ENCODE results near the gene HOATZ.

- TF ChIP-seq ZNF572 (CRISPR knock-in tag; IDR thresholded peaks at IDR 0.05) (no peak), RELA (CRISPR knock-in tag; IDR thresholded peaks at IDR 0.05) (no peak), CTCF (CRISPR knock-in tag; IDR thresholded peaks at IDR 0.05) (no peak), POLR2A (IDR thresholded peaks at IDR 0.05; ENCODE audit: insufficient read depth in 1 of 2, low read depth in 2 of 2, low read length in 2 of 2) (no peak), DR1 (CRISPR knock-in tag; IDR thresholded peaks at IDR 0.05) (no peak), RAD21 (CRISPR knock-in tag; IDR thresholded peaks at IDR 0.05) (no peak), ZNF280B (CRISPR knock-in tag; IDR thresholded peaks at IDR 0.05; ENCODE audit: borderline replicate concordance) (no peak), RFX5 (IDR thresholded peaks at IDR 0.05; ENCODE audit: low read depth, low read length) (no peak), SMC3 (IDR thresholded peaks at IDR 0.05; ENCODE audit: low read length) (no peak), HMG20A (CRISPR knock-in tag; IDR thresholded peaks at IDR 0.05; ENCODE audit: borderline replicate concordance) (no peak), ZMYM4 (CRISPR knock-in tag; IDR thresholded peaks at IDR 0.05) (no peak), RXRA (CRISPR knock-in tag; IDR thresholded peaks at IDR 0.05) (no peak), EED (CRISPR knock-in tag; IDR thresholded peaks at IDR 0.05) (no peak), NCOA1 (CRISPR knock-in tag; IDR thresholded peaks at IDR 0.05) (no peak)
Measured at GRCh38 chr11:111512296-111513239, 2.0 kb upstream of the HOATZ start, which contains the start of gene BTG4.
